Keratinocyte (primary cell): Measurements from ENCODE around the gene MIEF2.

Experiments used
- CTCF ChIP-seq, 3 experiments: IDR thresholded peaks in 1 of 3; conservative IDR thresholded peaks in 1 of 3; optimal IDR thresholded peaks in 1 of 3; 2 replicates in 2 of 3; 3 replicates in 1 of 3; pipeline versions ENCODE3 to v1.5.1; 2011; ENCODE audit warnings: low read length in 3 of 3, mild to moderate bottlenecking in 3 of 3, moderate library complexity in 2 of 3, control low read depth in 1 of 3, inconsistent platforms in 1 of 3; ENCODE audit not compliant: insufficient read depth in 2 of 3; ENCODE audit errors: extremely low read depth in 1 of 3
- EZH2 ChIP-seq: IDR thresholded peaks from one replicate; pipeline ENCODE4 v1.6.1; 2012; ENCODE audit warnings: inconsistent platforms, mild to moderate bottlenecking, low read length, moderate library complexity

- TF ChIP-seq CTCF (optimal IDR thresholded peaks at IDR 0.05 in 1 of 3, IDR thresholded peaks at IDR 0.05 in 1 of 3, conservative IDR thresholded peaks at IDR 0.05 in 1 of 3; ENCODE audit: extremely low read depth in 1 of 3, insufficient read depth in 2 of 3, low read length in 3 of 3) (no peak), EZH2 (no peak)
Measured at GRCh38 chr17:18233803-18234518, 26.5 kb upstream of the MIEF2 start.
